Natural killer cell (primary cell): ENCODE measurements around the gene LCNL1. TPM values are rescaled to one million over a fixed set of nuclear protein-coding genes. Genes with fewer than 3 reads are reported as not detected.

Experiments
- ATAC-seq, 3 donors: fragments of 150-1000 bp in 2 of 3; fragments of 200-7000 bp in 1 of 3; cut with Tn5 transposase; 1 replicate in 1 of 3; 2 replicates in 2 of 3; pipeline ENCODE4 v1.10.0; 2021; ENCODE audit warnings: mild to moderate bottlenecking in 2 of 3, moderate library complexity in 2 of 3
- DNase-seq, 2 donors: peaks; one replicate each; pipeline versions ENCODE4 v3.0.0 to v3.0.0-alpha.2; 2013 to 2021; ENCODE audit warnings: mixed read lengths in 1 of 2
- H3K27ac ChIP-seq: one replicate; pipeline ENCODE4 v1.5.1; 2013; ENCODE audit warnings: mild to moderate bottlenecking, low read length
- H3K27me3 ChIP-seq: one replicate; pipeline ENCODE4 v1.6.1; 2013; ENCODE audit warnings: low read length; ENCODE audit not compliant: control insufficient read depth, insufficient read depth
- H3K36me3 ChIP-seq: one replicate; pipeline ENCODE4 v1.6.1; 2013; ENCODE audit warnings: low read length; ENCODE audit not compliant: control insufficient read depth, insufficient read depth
- H3K4me1 ChIP-seq: one replicate; pipeline ENCODE4 v1.6.1; 2013; ENCODE audit warnings: low read length; ENCODE audit not compliant: control insufficient read depth, insufficient read depth
- H3K4me3 ChIP-seq: one replicate; pipeline ENCODE4 v1.5.1; 2013; ENCODE audit warnings: low read length
- H3K9me3 ChIP-seq: one replicate; pipeline ENCODE4 v1.6.1; 2013; ENCODE audit warnings: low read length; ENCODE audit not compliant: control insufficient read depth, insufficient read depth
- H3K27ac Mint-ChIP-seq, 2 donors: one replicate each; pipeline ENCODE4 v1.8.0; 2022; ENCODE audit warnings: mild to moderate bottlenecking in 2 of 2, mixed read lengths in 2 of 2, moderate library complexity in 1 of 2
- H3K27me3 Mint-ChIP-seq, 2 donors: one replicate each; pipeline ENCODE4 v1.8.0; 2022; ENCODE audit warnings: low read depth in 2 of 2, mixed read lengths in 2 of 2
- H3K36me3 Mint-ChIP-seq: one replicate; pipeline ENCODE4 v1.8.0; 2022; ENCODE audit warnings: mixed read lengths
- H3K4me1 Mint-ChIP-seq, 2 donors: one replicate each; pipeline ENCODE4 v1.8.0; 2022; ENCODE audit warnings: mixed read lengths in 2 of 2
- H3K4me3 Mint-ChIP-seq: one replicate; pipeline ENCODE4 v1.8.0; 2022; ENCODE audit warnings: mild to moderate bottlenecking, moderate library complexity, mixed read lengths
- H3K9me3 Mint-ChIP-seq, 2 donors: one replicate each; pipeline ENCODE4 v1.8.0; 2022; ENCODE audit warnings: mixed read lengths in 2 of 2
- WGBS: methylation state at CpG from one replicate; pipeline ENCODE4 v1.1.7; 2013; ENCODE audit warnings: missing lambda C conversion rate; ENCODE audit not compliant: insufficient coverage; 5-methylcytosine and 5-hydroxymethylcytosine counted together
- intact Hi-C: fragments of 100-400 bp; cut with micrococcal nuclease; formaldehyde crosslinking; loops from one replicate; pipeline ENCODE4 v1.14.2; 2022
- total RNA-seq, 4 donors: library from RNA; stranded (reverse); fragments of 120-200 nt in 1 of 4; gene quantifications; one replicate each; pipeline versions ENCODE4 v1.2.3 to v1.2.4, GENCODE V29; 2013 to 2022
- TF ChIP-seq, protein P1 (sequence below): fragments of 200-600 bp; IDR thresholded peaks from one replicate; pipeline ENCODE4 v1.8.0; 2022; ENCODE audit warnings: antibody characterized with exemption

LCNL1 gene
- total RNA-seq, 3 donors from 2014 or later (not counting 1 experiment from before 2014, with no cell fraction given) = 4.9 to 8.4 (median 8.2) TPM

DNA sequence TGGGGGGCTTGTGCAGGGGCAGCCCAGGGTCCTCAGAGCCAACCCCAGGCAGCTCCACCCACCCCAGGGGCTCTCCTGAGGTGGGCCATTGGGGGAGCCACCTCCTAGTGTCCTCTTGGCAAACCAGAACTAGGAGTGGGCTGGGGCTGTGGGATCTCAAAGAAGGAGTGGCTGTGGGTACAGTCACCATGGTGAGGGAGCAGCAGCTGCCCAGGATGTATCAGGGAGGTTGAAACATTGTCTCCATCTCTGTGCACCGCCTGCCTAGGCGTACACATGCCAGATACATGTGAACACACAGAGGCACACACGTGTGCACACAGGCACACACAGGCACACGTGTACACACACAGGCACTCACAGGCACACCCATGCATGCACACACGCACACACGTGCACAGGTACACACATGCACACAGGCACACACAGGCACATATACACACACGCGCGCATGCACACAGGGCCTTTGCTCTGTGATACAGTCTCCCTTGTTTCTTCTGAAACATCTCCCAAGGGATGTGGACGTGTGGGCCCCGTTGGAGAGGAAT lies 20.0 kb upstream of the LCNL1 start:
- peaks cover 35 to 73% of the 10 kb centered on the region in 2 donors for H3K4me1 Mint-ChIP-seq
- H3K36me3 Mint-ChIP-seq = no peaks in the 10 kb centered on the region
- no peaks in the 10 kb centered on the region for H3K27me3 Mint-ChIP-seq
- Histone ChIP-seq H3K4me1 (peaks cover 94% of the 10 kb centered on the region), H3K36me3 (no peaks in the 10 kb centered on the region), H3K27ac (peak overlapping the region; percentile 34), H3K9me3 (no peaks in the 10 kb centered on the region), H3K27me3 (no peaks in the 10 kb centered on the region), H3K4me3 (no peak overlapping the region)
- ATAC-seq (no peak), DNase-seq (no peak)
- H3K9me3 Mint-ChIP-seq = no peaks in the 10 kb centered on the region
- intact Hi-C loops = no loop called here
- peak overlapping the region; percentile 28 for H3K4me3 Mint-ChIP-seq
- peak overlapping the region; percentile 76 to 85 for H3K27ac Mint-ChIP-seq
- WGBS = 77% methylated on average over 11 of the region's 11 CpGs
- TF ChIP-seq, protein P1, sequence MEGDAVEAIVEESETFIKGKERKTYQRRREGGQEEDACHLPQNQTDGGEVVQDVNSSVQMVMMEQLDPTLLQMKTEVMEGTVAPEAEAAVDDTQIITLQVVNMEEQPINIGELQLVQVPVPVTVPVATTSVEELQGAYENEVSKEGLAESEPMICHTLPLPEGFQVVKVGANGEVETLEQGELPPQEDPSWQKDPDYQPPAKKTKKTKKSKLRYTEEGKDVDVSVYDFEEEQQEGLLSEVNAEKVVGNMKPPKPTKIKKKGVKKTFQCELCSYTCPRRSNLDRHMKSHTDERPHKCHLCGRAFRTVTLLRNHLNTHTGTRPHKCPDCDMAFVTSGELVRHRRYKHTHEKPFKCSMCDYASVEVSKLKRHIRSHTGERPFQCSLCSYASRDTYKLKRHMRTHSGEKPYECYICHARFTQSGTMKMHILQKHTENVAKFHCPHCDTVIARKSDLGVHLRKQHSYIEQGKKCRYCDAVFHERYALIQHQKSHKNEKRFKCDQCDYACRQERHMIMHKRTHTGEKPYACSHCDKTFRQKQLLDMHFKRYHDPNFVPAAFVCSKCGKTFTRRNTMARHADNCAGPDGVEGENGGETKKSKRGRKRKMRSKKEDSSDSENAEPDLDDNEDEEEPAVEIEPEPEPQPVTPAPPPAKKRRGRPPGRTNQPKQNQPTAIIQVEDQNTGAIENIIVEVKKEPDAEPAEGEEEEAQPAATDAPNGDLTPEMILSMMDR = no peak

DNA sequence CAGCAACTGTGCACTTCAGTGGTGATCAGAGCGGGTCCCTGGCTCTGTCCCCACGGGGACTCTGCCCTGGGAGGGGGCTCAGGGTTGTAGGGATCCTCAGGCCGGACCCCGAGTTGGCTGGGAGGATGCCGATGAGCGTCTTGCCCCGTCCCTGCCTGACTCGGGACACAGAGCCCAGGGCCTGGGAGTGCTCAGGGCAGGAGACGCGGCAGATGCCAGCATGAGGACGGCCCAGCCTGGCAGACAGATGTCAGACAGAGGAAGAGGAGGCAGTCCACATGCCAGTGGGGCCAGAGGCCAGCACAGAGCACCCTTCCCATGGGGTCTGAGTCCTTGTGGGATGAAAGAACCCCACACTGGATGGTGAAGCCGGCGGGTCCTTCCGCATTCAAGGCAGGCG lies 19.5 kb upstream of the LCNL1 start:
- no peaks in the 10 kb centered on the region for H3K36me3 Mint-ChIP-seq
- no peaks in the 10 kb centered on the region for H3K27me3 Mint-ChIP-seq
- H3K4me1 ChIP-seq = peaks cover 88% of the 10 kb centered on the region
- ATAC-seq = no peak
- 94% methylated on average over 15 of the region's 15 CpGs for WGBS
- H3K27ac ChIP-seq = no peak overlapping the region
- H3K4me3 Mint-ChIP-seq = peak overlapping the region; percentile 28
- H3K4me1 Mint-ChIP-seq = peaks cover 35 to 68% of the 10 kb centered on the region in 2 donors
- H3K36me3 ChIP-seq = no peaks in the 10 kb centered on the region
- TF ChIP-seq, protein P1 = no peak
- DNase-seq = no peak
- peak overlapping the region; percentile 76 to 85 for H3K27ac Mint-ChIP-seq
- intact Hi-C loops = no loop called here
- no peaks in the 10 kb centered on the region for H3K9me3 Mint-ChIP-seq
- H3K4me3 ChIP-seq = no peak overlapping the region
- no peaks in the 10 kb centered on the region for H3K9me3 ChIP-seq
- no peaks in the 10 kb centered on the region for H3K27me3 ChIP-seq

DNA sequence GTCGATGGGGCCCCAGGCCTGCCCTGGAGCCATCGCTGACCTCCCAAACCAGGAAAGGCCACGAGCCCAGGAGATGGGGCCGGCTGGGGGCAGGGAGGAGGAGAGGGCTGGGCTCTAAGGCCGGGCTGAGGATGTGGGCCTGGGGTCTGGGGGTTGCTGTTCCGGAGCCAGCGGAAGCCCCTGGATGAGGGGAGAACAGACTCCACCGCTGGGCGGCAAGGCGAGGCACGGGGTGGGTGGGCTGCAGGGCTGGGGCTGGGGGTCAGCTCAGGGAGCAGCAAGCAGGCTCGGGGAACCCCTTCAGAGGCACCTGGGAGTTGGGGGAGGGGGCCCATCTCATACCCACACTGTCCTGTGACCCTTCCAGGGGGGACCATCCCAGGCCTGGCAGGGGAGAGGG lies 19.0 kb upstream of the LCNL1 start:
- no peaks in the 10 kb centered on the region for H3K36me3 ChIP-seq
- 95% methylated on average over 11 of the region's 12 CpGs for WGBS

More for the DNA sequence above, 19.0 kb upstream of the LCNL1 start:
- H3K27me3 Mint-ChIP-seq = no peaks in the 10 kb centered on the region
- no peaks in the 10 kb centered on the region for H3K9me3 Mint-ChIP-seq
- H3K4me1 ChIP-seq = peaks cover 84% of the 10 kb centered on the region
- TF ChIP-seq, protein P1 = no peak
- no peak overlapping the region for H3K27ac Mint-ChIP-seq
- no peak for ATAC-seq
- no peaks in the 10 kb centered on the region for H3K27me3 ChIP-seq
- H3K36me3 Mint-ChIP-seq = no peaks in the 10 kb centered on the region
- no peaks in the 10 kb centered on the region for H3K9me3 ChIP-seq
- H3K4me1 Mint-ChIP-seq = peaks cover 35 to 64% of the 10 kb centered on the region in 2 donors
- no peak overlapping the region for H3K4me3 ChIP-seq
- no peak overlapping the region for H3K27ac ChIP-seq
- H3K4me3 Mint-ChIP-seq = no peak overlapping the region
- DNase-seq = no peak
- intact Hi-C loops = no loop called here
